Karpas-422 (cell line): ENCODE measurements around the gene ACACB. TPM values are rescaled to one million over a fixed set of nuclear protein-coding genes. Genes with fewer than 3 reads are reported as not detected.

Experiments
- DNase-seq: peaks from one replicate; pipeline ENCODE4 v3.0.0-alpha.2; 2015
- H2AFZ ChIP-seq: fragments of 200-600 bp; sonication (generic); 2 replicates; pipeline ENCODE4 v1.6.1; 2014; ENCODE audit warnings: antibody characterized with exemption, low read length, mixed read lengths
- H3K27ac ChIP-seq: fragments of 200-600 bp; sonication (generic); 2 replicates; pipeline ENCODE4 v1.5.1; 2014; ENCODE audit warnings: mild to moderate bottlenecking, low read length, moderate library complexity
- H3K27me3 ChIP-seq: fragments of 200-600 bp; sonication (generic); 2 replicates; pipeline ENCODE4 v1.6.1; 2014; ENCODE audit warnings: low read length, mixed read lengths
- H3K36me3 ChIP-seq: fragments of 200-600 bp; sonication (generic); 2 replicates; pipeline ENCODE4 v1.6.1; 2014; ENCODE audit warnings: low read length, mixed read lengths; ENCODE audit not compliant: insufficient read depth
- H3K4me1 ChIP-seq: fragments of 200-600 bp; sonication (generic); 2 replicates; pipeline ENCODE4 v1.6.1; 2014; ENCODE audit warnings: mild to moderate bottlenecking, low read length, mixed read lengths
- H3K4me2 ChIP-seq: fragments of 200-600 bp; sonication (generic); 2 replicates; pipeline ENCODE4 v1.6.1; 2014; ENCODE audit warnings: low read length, low read depth, mild to moderate bottlenecking; ENCODE audit not compliant: poor library complexity, severe bottlenecking
- H3K4me3 ChIP-seq: fragments of 200-600 bp; sonication (generic); 2 replicates; pipeline ENCODE4 v1.5.1; 2014; ENCODE audit warnings: mild to moderate bottlenecking, antibody characterized with exemption, low read length, mixed read lengths
- H3K79me2 ChIP-seq: fragments of 200-600 bp; sonication (generic); 2 replicates; pipeline ENCODE4 v1.6.1; 2014; ENCODE audit warnings: mild to moderate bottlenecking, low read length, mixed read lengths
- H3K9ac ChIP-seq: fragments of 200-600 bp; sonication (generic); 2 replicates; pipeline ENCODE4 v1.6.0; 2014; ENCODE audit warnings: low read length
- H3K9me2 ChIP-seq: fragments of 200-600 bp; sonication (generic), shearing (Covaris generic); replicated peaks from 2 replicates; pipeline ENCODE4 v1.6.0; 2014; ENCODE audit warnings: mild to moderate bottlenecking, low read length, moderate library complexity; ENCODE audit not compliant: insufficient read depth
- H3K9me3 ChIP-seq: fragments of 300-700, 200-600 bp; sonication (generic); 2 replicates; pipeline ENCODE4 v1.6.1; 2014; ENCODE audit warnings: low read length, mixed read lengths
- H4K20me1 ChIP-seq: fragments of 200-600 bp; sonication (generic); 2 replicates; pipeline ENCODE4 v1.6.1; 2014; ENCODE audit warnings: mild to moderate bottlenecking, antibody characterized with exemption, low read length, low read depth; ENCODE audit not compliant: insufficient read depth
- total RNA-seq: library from RNA; depleted of rRNA; stranded (reverse); fragments of >200 nt; shearing (Covaris generic); gene quantifications from 2 replicates; pipeline ENCODE4 v1.2.3, GENCODE V29; 2014; ENCODE audit warnings: low replicate concordance; rRNA removed

Gene ACACB
- 6.5 and 12.3 TPM in 2 replicates for total RNA-seq

DNA sequence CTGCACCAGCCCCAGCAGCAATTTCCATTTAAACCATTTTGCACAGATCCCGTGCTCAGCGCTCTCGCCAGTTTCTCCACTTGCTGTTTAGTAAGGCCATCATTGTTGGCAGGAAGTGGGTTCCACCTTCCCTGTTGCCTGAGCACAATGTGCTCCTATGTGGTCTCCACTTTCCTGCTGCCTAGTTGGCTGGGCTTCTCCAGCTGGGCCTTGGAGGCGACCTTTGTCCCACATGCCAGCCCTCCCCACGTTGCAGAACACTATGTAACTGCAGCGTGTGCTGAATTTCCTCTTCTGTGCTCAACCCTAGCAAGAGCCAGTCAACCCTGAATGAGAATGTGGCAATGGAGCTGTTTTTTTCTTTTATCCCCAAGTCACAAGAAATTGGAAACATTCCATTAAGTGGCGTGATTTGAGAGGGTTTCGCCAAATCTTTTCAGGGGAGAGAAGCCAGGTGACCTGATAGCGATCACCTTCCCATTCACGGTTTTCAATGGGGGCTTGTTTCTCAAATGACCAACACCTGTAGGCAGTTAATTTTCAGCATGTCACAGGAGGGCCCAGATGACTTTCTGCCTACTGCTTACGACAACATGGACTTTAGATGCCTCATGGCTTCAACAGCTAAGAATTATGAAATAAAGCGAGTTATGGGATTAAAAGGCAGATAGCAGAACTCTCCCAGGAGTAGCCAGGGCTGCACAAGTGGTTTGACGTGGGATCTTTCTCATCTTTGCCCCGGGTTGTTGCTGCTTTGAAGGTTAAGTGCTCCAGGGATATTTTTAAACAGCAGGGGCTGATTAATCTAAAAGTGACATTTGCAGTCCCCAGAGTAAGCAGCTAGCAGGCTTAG, at the start of gene ACACB:
Gene ACACB, plus strand, starts transcription at position 830 of the 853 bp plus-strand sequence. CDS start 22,819 bp downstream, outside the sequence.
- no peak within 1 kb of the TSS for H3K9ac ChIP-seq
- H3K9me3 ChIP-seq = no peaks in the 10 kb centered on the region
- H3K79me2 ChIP-seq = no peaks in the 10 kb centered on the region
- no peak within 1 kb of the TSS for H3K4me3 ChIP-seq
- H3K27ac ChIP-seq = no peak within 1 kb of the TSS
- no peak for DNase-seq
- H3K4me2 ChIP-seq = no peak within 1 kb of the TSS
- no peaks in the 10 kb centered on the region for H3K4me1 ChIP-seq
- H3K36me3 ChIP-seq = no peaks in the 10 kb centered on the region
- H4K20me1 ChIP-seq = no peaks in the 10 kb centered on the region
- H3K27me3 ChIP-seq = no peaks in the 10 kb centered on the region
- H3K9me2 ChIP-seq = no peaks in the 10 kb centered on the region
- no peak within 1 kb of the TSS for H2AFZ ChIP-seq

DNA sequence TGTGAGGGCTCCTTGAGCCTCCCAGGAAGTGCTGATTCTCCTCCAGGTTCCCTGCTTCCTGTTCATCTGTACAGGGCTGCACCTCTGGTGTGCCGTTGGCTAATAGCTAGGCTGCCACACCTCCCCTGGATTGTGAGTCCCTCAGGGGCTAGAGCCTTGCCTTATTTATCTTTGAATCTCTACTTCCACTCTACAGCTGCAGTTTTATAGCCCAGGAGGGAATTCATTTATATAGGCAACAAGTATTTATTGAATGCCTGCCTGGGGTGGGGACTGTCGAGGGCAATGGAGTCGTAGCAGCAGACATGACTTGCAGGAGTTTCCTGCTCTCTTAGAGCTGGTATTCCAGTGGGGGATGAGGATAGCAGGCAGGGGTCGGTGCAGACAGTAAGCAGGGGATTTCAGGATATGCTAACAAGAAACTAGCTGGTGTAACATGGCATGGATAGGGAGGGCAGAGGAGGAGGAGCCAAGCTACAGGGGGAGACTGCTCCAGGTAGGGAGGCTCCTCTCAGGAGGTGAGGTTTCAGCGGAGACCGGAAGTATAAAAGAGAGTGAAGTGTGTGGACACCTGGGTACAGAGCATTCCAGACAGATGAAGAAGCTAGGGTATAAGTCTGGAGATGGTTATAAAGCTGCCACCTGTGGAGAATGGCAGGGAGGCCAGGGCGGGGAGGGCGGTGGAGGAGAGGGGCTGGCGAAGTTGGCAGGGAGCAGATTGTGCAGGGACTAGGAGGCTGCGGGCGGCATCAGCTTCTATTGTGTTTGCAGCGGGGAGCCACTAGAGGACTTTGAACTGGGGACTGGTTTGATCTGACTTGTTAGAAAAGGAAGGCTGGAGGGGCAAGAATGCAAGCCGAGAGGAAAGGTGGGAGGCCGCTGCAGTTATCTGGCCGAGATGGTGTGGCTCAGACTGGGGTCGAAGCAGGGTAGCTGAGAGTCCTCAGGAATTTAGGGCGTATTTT, 46.8 kb upstream of the ACACB start:
- H3K27ac ChIP-seq = no peak overlapping the region
- H4K20me1 ChIP-seq = no peaks in the 10 kb centered on the region
- H3K4me2 ChIP-seq = no peak overlapping the region
- no peaks in the 10 kb centered on the region for H3K27me3 ChIP-seq
- no peak overlapping the region for H3K4me3 ChIP-seq
- H3K9me3 ChIP-seq = no peaks in the 10 kb centered on the region
- no peaks in the 10 kb centered on the region for H3K4me1 ChIP-seq
- no peak for DNase-seq
- no peak overlapping the region for H2AFZ ChIP-seq
- no peak overlapping the region for H3K9ac ChIP-seq
- H3K79me2 ChIP-seq = no peaks in the 10 kb centered on the region
- H3K36me3 ChIP-seq = peaks cover 5% of the 10 kb centered on the region; the same call in 1 of the 2 replicates
- H3K9me2 ChIP-seq = no peaks in the 10 kb centered on the region

DNA sequence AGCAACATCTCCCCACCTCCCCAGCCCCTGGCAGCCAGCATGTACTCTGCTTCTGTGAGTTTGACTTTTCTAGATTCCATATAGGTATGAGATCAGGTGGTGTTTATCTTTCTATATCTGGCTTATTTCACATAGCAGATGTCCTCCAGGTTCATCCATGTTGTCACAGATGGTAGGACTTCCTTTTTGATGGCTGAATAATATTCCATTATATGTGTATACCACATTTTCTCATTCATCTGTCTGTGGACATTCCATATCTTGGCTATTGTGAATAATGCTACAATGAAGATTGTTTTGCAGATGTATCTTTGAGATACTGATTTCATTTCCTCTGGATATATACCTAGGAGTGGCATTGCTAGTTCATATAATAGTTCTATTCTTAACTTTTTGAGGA, 41.5 kb upstream of the ACACB start:
- H2AFZ ChIP-seq = no peak overlapping the region
- peaks cover 16% of the 10 kb centered on the region for H3K36me3 ChIP-seq
- H3K4me3 ChIP-seq = no peak overlapping the region
- H3K27me3 ChIP-seq = no peaks in the 10 kb centered on the region
- no peaks in the 10 kb centered on the region for H3K9me3 ChIP-seq
- H4K20me1 ChIP-seq = no peaks in the 10 kb centered on the region
- H3K27ac ChIP-seq = no peak overlapping the region
- no peak overlapping the region for H3K9ac ChIP-seq
- no peaks in the 10 kb centered on the region for H3K79me2 ChIP-seq
- no peak overlapping the region for H3K4me2 ChIP-seq
- peaks cover 3% of the 10 kb centered on the region; the same call in 1 of the 2 replicates for H3K4me1 ChIP-seq
- no peaks in the 10 kb centered on the region for H3K9me2 ChIP-seq
- no peak for DNase-seq

DNA sequence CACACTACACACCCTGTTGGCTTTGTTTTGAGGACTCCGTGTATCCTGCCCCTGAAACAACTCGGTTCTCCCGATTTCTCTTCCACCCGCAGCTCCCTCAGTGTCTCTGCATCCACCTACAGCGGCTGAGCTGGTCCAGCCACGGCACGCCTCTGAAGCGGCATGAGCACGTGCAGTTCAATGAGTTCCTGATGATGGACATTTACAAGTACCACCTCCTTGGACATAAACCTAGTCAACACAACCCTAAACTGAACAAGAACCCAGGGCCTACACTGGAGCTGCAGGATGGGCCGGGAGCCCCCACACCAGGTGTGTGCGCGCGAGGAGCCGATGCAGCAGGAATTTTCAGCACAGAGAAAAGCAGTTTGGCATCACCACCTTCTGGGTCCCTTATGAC, 33.6 kb upstream of the ACACB start:
- H3K4me2 ChIP-seq = no peak overlapping the region
- no peak overlapping the region for H2AFZ ChIP-seq
- no peak for DNase-seq
- H3K27ac ChIP-seq = no peak overlapping the region
- no peaks in the 10 kb centered on the region for H3K9me3 ChIP-seq
- H3K27me3 ChIP-seq = no peaks in the 10 kb centered on the region
- peaks cover 8% of the 10 kb centered on the region; the same call in 1 of the 2 replicates for H3K36me3 ChIP-seq
- H3K4me3 ChIP-seq = no peak overlapping the region
- H3K9me2 ChIP-seq = no peaks in the 10 kb centered on the region
- H3K79me2 ChIP-seq = no peaks in the 10 kb centered on the region
- H4K20me1 ChIP-seq = no peaks in the 10 kb centered on the region
- H3K4me1 ChIP-seq = peaks cover 4% of the 10 kb centered on the region; the same call in 1 of the 2 replicates
- H3K9ac ChIP-seq = no peak overlapping the region

DNA sequence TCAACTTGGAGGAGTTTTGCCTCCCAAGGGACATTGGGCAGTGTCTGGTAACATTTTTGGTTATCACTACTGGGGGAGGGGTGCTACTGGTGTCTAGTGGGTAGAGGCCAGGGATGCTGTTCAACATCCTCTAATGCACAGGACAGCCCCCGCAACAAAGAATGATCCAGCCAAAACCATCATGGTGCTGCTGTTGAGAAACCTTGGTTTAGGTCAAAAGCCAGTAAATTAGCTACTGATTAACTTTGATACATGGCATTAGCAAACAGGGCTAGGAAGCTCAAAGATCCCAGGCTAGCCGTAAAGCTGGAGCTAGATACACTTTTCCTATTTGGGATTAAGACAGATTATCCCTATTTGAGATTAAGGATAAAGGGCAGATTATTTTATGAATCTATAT, 32.0 kb upstream of the ACACB start:
- no peak for DNase-seq
- no peak overlapping the region for H3K4me2 ChIP-seq
- H3K9me3 ChIP-seq = no peaks in the 10 kb centered on the region
- no peak overlapping the region for H2AFZ ChIP-seq
- no peak overlapping the region for H3K4me3 ChIP-seq
- H3K27ac ChIP-seq = no peak overlapping the region
- no peaks in the 10 kb centered on the region for H3K9me2 ChIP-seq
- H3K79me2 ChIP-seq = no peaks in the 10 kb centered on the region
- peaks cover 18% of the 10 kb centered on the region; the same call in 1 of the 2 replicates for H3K36me3 ChIP-seq
- peaks cover 4% of the 10 kb centered on the region; the same call in 1 of the 2 replicates for H3K4me1 ChIP-seq
- no peaks in the 10 kb centered on the region for H3K27me3 ChIP-seq
- no peak overlapping the region for H3K9ac ChIP-seq
- H4K20me1 ChIP-seq = no peaks in the 10 kb centered on the region

DNA sequence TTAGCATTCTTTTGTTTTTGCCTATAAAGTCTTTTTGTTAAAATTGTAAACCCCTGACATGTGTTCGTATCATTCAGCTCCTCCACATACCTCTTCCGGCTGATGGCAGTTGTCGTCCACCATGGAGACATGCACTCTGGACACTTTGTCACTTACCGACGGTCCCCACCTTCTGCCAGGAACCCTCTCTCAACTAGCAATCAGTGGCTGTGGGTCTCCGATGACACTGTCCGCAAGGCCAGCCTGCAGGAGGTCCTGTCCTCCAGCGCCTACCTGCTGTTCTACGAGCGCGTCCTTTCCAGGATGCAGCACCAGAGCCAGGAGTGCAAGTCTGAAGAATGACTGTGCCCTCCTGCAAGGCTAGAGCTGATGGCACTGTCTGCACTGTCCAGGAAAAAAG, 30.8 kb upstream of the ACACB start:
- H3K4me1 ChIP-seq = peaks cover 5% of the 10 kb centered on the region; the same call in 1 of the 2 replicates
- H3K4me2 ChIP-seq = no peak overlapping the region
- H3K9ac ChIP-seq = no peak overlapping the region
- H4K20me1 ChIP-seq = no peaks in the 10 kb centered on the region
- H2AFZ ChIP-seq = no peak overlapping the region
- H3K36me3 ChIP-seq = peaks cover 26% of the 10 kb centered on the region; the same call in 1 of the 2 replicates
- H3K27me3 ChIP-seq = no peaks in the 10 kb centered on the region
- H3K27ac ChIP-seq = no peak overlapping the region
- H3K79me2 ChIP-seq = peaks cover 10% of the 10 kb centered on the region
- H3K4me3 ChIP-seq = no peak overlapping the region
- no peaks in the 10 kb centered on the region for H3K9me3 ChIP-seq
- H3K9me2 ChIP-seq = no peaks in the 10 kb centered on the region
- DNase-seq = no peak

DNA sequence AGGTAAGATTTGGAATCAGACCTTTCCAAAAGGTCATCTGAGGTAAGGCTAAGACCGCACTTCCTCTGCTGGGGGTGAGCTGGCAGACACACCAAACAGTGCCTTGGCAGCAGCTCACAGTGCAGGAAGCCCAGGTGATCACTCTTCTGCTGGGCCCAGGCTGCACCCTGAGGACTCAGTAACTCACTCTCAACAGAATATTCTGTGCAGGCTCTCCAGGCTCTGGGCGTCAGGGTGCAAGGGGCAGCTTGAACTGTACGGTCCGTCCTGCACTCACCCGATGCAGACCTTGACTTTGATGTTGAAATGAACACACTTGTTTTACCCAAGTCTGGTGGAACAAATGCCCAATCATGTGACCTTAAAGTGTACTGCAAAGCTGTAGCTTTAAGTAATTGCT, 29.1 kb upstream of the ACACB start:
- no peak for DNase-seq
- H3K4me1 ChIP-seq = peaks cover 20% of the 10 kb centered on the region
- H3K27me3 ChIP-seq = no peaks in the 10 kb centered on the region
- H3K9me2 ChIP-seq = no peaks in the 10 kb centered on the region
- no peak overlapping the region for H2AFZ ChIP-seq
- H3K27ac ChIP-seq = no peak overlapping the region
- no peaks in the 10 kb centered on the region for H3K9me3 ChIP-seq
- H3K4me2 ChIP-seq = no peak overlapping the region
- no peak overlapping the region for H3K4me3 ChIP-seq
- peaks cover 26% of the 10 kb centered on the region; the same call in 1 of the 2 replicates for H3K36me3 ChIP-seq
- no peak overlapping the region for H3K9ac ChIP-seq
- H3K79me2 ChIP-seq = peaks cover 26% of the 10 kb centered on the region
- no peaks in the 10 kb centered on the region for H4K20me1 ChIP-seq

DNA sequence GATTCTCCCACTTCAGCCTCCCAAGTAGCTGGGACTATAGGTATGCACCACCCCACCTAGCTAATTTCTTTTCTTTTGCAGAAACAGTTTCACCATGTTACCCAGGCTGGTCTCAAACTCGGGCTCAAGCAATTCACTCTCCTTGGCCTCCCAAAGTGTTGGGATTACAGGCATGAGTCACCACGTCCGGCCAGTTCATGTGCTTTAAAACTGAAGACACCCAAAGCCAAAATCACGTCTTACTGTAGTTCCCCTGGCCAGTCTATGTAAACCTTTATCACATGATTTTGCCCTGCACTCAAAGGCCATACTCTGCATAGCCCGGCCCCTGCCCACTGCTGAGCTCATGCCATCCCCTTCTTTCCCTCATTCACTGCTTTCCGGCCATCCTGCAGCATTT, 27.6 kb upstream of the ACACB start:
- no peak overlapping the region for H3K9ac ChIP-seq
- no peaks in the 10 kb centered on the region for H3K9me3 ChIP-seq
- no peak overlapping the region for H3K4me3 ChIP-seq
- H3K27ac ChIP-seq = no peak overlapping the region
- H3K36me3 ChIP-seq = peaks cover 26% of the 10 kb centered on the region; the same call in 1 of the 2 replicates
- no peaks in the 10 kb centered on the region for H3K27me3 ChIP-seq
- no peak overlapping the region for H3K4me2 ChIP-seq
- peaks cover 36% of the 10 kb centered on the region for H3K79me2 ChIP-seq
- no peak for DNase-seq
- H3K9me2 ChIP-seq = no peaks in the 10 kb centered on the region
- H2AFZ ChIP-seq = no peak overlapping the region
- H3K4me1 ChIP-seq = peaks cover 34% of the 10 kb centered on the region
- H4K20me1 ChIP-seq = no peaks in the 10 kb centered on the region
